8988T (cell line): ENCODE measurements around the gene DACT2.

ENCODE experiments used
- DNase-seq: peaks from one replicate; pipeline ENCODE4 v3.0.0; 2011

Gene DACT2

GRCh38 chr6:168261234-168261633 lies 58.3 kb downstream of the DACT2 start:
- DNase-seq = no peak

- no peak for DNase-seq
Measured at GRCh38 chr6:168260420-168260987, 59.1 kb downstream of the DACT2 start.

- no peak for DNase-seq
Measured at GRCh38 chr6:168258795-168259194, 60.8 kb downstream of the DACT2 start.

- no peak for DNase-seq
Measured at GRCh38 chr6:168256940-168257339, 62.6 kb downstream of the DACT2 start.
